H7 (cell line): ENCODE data around the gene RNF224. TPM values are rescaled to one million over a fixed set of nuclear protein-coding genes. Genes with fewer than 3 reads are reported as not detected.
"Not testable (repeated sequence)": the region's sequence is repeated elsewhere in the genome, so short reads cannot be mapped to it uniquely, and the experiment has no call there.

ENCODE experiments used
- DNase-seq: peaks from one replicate; pipeline ENCODE4 v3.0.0; 2012
- H3K27me3 ChIP-seq: 2 replicates; pipeline ENCODE4 v1.6.0; 2011; ENCODE audit warnings: mild to moderate bottlenecking, low read length; ENCODE audit not compliant: control insufficient read depth, insufficient read depth
- H3K36me3 ChIP-seq: replicated peaks from 2 replicates; pipeline ENCODE4 v1.5.1; 2011; ENCODE audit warnings: low read length; ENCODE audit not compliant: control insufficient read depth, insufficient read depth
- H3K4me3 ChIP-seq: 2 replicates; pipeline ENCODE4 v1.5.1; 2011; ENCODE audit warnings: low read depth, mild to moderate bottlenecking, control low read depth, low read length, moderate library complexity; ENCODE audit not compliant: insufficient read depth
- total RNA-seq: library from RNA; depleted of rRNA; stranded (reverse); fragments of >200 nt; shearing (Covaris generic); gene quantifications from 2 replicates; pipeline ENCODE4 v1.2.3, GENCODE V29; 2014

Gene RNF224
- total RNA-seq, 1 experiment from 2014 or later: not detected

DNA sequence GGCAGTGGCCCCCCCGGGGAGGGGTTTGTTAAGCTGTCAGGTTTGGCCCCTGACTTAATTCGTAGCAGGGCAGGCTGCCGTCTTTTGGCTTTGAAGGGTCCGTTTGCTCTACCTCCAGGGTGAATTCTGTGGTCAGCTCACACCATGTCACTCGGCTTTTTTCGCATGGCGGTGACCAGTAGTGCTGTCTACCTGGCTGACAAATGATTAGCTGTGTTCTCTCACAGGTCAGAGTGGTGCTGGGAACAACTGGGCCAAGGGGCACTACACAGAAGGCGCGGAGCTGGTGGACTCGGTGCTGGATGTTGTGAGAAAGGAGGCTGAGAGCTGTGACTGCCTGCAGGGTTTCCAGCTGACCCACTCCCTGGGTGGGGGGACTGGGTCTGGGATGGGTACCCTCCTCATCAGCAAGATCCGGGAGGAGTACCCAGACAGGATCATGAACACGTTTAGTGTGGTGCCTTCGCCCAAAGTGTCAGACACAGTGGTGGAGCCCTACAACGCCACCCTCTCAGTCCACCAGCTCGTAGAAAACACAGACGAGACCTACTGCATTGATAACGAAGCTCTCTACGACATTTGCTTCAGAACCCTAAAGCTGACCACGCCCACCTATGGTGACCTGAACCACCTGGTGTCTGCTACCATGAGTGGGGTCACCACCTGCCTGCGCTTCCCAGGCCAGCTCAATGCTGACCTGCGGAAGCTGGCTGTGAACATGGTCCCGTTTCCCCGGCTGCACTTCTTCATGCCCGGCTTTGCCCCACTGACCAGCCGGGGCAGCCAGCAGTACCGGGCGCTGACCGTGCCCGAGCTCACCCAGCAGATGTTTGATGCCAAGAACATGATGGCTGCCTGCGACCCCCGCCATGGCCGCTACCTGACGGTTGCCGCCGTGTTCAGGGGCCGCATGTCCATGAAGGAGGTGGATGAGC, 15.2 kb downstream of the RNF224 start:
- DNase-seq: no peak
- Histone ChIP-seq H3K27me3 (no peaks in the 10 kb centered on the region), H3K36me3 (peaks cover 15% of the 10 kb centered on the region), H3K4me3 (peak overlapping the region; percentile 96)

GRCh38 chr9:137243266-137243625, 15.9 kb downstream of the RNF224 start:
- DNase-seq, H3K4me3 ChIP-seq, H3K27me3 ChIP-seq: not testable (repeated sequence)
- peaks cover 15% of the 10 kb centered on the region for H3K36me3 ChIP-seq

- Histone ChIP-seq H3K36me3 (peaks cover 15% of the 10 kb centered on the region), H3K4me3 (peak overlapping the region; percentile 3; the same call in 1 of the 2 replicates), H3K27me3 (no peaks in the 10 kb centered on the region)
- DNase-seq: peak; percentile 81
These were observed 16.6 kb downstream of the RNF224 start for GRCh38 chr9:137243626-137244485.

GRCh38 chr9:137244486-137245449, 17.5 kb downstream of the RNF224 start:
- DNase-seq: peak; percentile 87
- no peaks in the 10 kb centered on the region for H3K27me3 ChIP-seq
- 0 out of 2 replicates have a peak overlapping the region, but pooled peaks have one; percentile 3 for H3K4me3 ChIP-seq
- H3K36me3 ChIP-seq: peaks cover 15% of the 10 kb centered on the region

- H3K36me3 ChIP-seq: peaks cover 15% of the 10 kb centered on the region
- no peaks in the 10 kb centered on the region for H3K27me3 ChIP-seq
- DNase-seq: peak; percentile 62
- H3K4me3 ChIP-seq: no peak overlapping the region
These were observed 18.4 kb downstream of the RNF224 start for GRCh38 chr9:137245450-137246421.

DNA sequence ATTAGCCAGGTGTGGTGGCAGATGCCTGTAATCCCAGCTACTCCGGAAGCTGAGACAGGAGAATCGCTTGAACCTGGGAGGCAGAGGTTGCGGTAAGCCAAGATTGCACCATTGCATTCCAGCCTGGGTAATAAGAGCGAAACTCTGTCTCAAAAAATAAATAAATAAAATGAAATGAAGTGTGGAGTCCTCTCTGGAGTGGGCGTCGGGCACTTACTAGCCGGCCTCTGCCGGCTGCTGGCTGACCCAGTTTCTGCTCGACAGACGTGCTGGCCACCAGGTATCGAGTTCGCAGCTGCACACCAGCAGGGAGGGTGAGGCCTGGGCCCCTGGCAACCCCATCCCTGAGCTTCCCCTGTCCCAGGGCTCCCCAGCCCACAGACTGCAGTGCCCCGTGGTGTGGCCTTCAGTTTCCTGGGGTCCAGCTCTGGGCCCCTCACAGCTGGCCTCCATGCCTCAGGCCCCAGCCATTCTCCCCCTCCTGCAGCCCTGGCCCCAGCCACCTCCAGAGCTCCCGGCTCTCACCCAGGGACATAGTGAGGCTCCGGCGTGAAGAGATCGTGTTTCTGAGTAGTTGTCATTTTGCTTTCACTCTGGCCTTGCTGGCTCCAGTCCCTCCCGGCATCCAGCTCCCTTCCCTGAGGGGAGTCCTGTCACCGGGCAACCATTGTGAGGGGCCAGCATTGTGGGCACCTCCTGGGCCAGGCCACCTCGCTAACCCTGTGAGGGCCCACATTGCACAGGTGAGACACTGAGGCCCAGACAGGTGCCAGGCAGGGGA, 20.0 kb downstream of the RNF224 start:
- Histone ChIP-seq H3K36me3 (peaks cover 10% of the 10 kb centered on the region), H3K27me3 (no peaks in the 10 kb centered on the region), H3K4me3 (no peak overlapping the region)
- no peak for DNase-seq

DNA sequence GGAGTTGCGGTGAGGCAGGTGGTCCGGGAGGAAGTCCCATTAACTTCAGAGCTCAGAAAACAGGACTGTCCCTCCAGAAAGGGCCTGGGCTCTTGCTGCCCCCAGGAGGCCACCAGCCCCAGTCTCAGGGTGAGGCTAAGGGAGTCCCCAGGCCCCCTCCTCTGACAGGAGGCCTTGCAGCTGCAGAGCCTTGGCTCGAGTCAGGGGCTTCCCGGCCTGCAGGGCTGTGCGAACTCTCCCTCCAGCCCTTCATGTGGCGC, 20.5 kb downstream of the RNF224 start:
- Histone ChIP-seq H3K36me3 (peaks cover 5% of the 10 kb centered on the region), H3K4me3 (no peak overlapping the region), H3K27me3 (no peaks in the 10 kb centered on the region)
- DNase-seq: no peak

GRCh38 chr9:137250329-137251193, 23.3 kb downstream of the RNF224 start:
- peak; percentile 70 for DNase-seq
- Histone ChIP-seq H3K27me3 (peaks cover 2% of the 10 kb centered on the region), H3K4me3 (no peak overlapping the region), H3K36me3 (no peaks in the 10 kb centered on the region)

DNA sequence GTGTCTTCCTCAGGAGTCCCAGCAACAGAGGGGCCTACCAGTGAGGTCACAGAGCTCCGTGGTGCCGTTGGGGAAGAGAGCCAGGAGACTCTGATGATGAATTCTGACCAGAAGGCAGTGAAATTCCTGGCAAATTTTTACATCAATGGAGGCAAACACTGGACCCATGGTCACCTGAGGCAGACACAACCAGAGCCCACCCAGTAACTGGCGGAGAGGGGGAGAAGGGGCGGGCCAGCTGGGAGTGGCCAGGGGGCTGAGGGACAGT, 23.8 kb downstream of the RNF224 start, which contains the start of gene STPG3:
Gene STPG3, plus strand, starts transcription at position 93 of the 268 bp plus-strand sequence. Its CDS starts 1 bp downstream, at position 94.
- no peak within 1 kb of the TSS for H3K4me3 ChIP-seq
- DNase-seq: no peak
- peaks cover 2% of the 10 kb centered on the region for H3K27me3 ChIP-seq
- peaks cover 2% of the 10 kb centered on the region for H3K36me3 ChIP-seq

- H3K4me3 ChIP-seq: no peak overlapping the region
- H3K27me3 ChIP-seq: peaks cover 2% of the 10 kb centered on the region
- peak; percentile 66 for DNase-seq
- H3K36me3 ChIP-seq: peaks cover 7% of the 10 kb centered on the region
These were observed 24.4 kb downstream of the RNF224 start for GRCh38 chr9:137251490-137252268.

- peak; percentile 91 for DNase-seq
- Histone ChIP-seq H3K27me3 (peaks cover 2% of the 10 kb centered on the region), H3K4me3 (no peak overlapping the region), H3K36me3 (peaks cover 11% of the 10 kb centered on the region)
These were observed 25.5 kb downstream of the RNF224 start for GRCh38 chr9:137252555-137253506.
